Caco-2 (cell line): ENCODE data around the gene MB21D2. TPM values are rescaled to one million over a fixed set of nuclear protein-coding genes. Genes with fewer than 3 reads are reported as not detected.
"Not testable (repeated sequence)": the region's sequence is repeated elsewhere in the genome, so short reads cannot be mapped to it uniquely, and the experiment has no call there.

Source experiments
- BruUV-seq: library from RNA; stranded (reverse); fragments of 400-500 nt; replicated peaks from 2 replicates; lab custom pipeline; 2021; lab: Mats Ljungman, UMichigan
- CTCF ChIA-PET: fragments of 300-600 bp; sonication (Branson Sonifier 250); formaldehyde crosslinking; loops from one replicate; lab custom pipeline; 2022; ENCODE audit warnings: antibody characterized with exemption; lab: Charles Lee
- POLR2A ChIA-PET: fragments of 300-600 bp; sonication (Branson Sonifier 250); formaldehyde crosslinking; loops from one replicate; lab custom pipeline; 2022; ENCODE audit warnings: antibody characterized with exemption; lab: Charles Lee
- DNase-seq, 2 experiments: peaks; one replicate each; pipeline versions ENCODE4 v3.0.0 to v3.0.0-alpha.2; 2020 to 2022
- H3K27me3 ChIP-seq: replicated peaks from 2 replicates; pipeline ENCODE4 v1.6.0; 2011; ENCODE audit warnings: low read length; ENCODE audit not compliant: control insufficient read depth, insufficient read depth
- H3K36me3 ChIP-seq: 2 replicates; pipeline ENCODE4 v1.5.1; 2011; ENCODE audit warnings: low read length; ENCODE audit not compliant: control insufficient read depth, insufficient read depth
- H3K4me1 ChIP-seq: fragments of 250-450 bp; sonication (Bioruptor Pico); 2 replicates; pipeline ENCODE4 v1.5.1; 2020; ENCODE audit warnings: mild to moderate bottlenecking
- H3K4me3 ChIP-seq: 2 replicates; pipeline ENCODE4 v1.5.1; 2011; ENCODE audit warnings: low read depth, mild to moderate bottlenecking, control low read depth, low read length
- H3K9me3 ChIP-seq: fragments of 250-450 bp; sonication (Bioruptor Pico); 2 replicates; pipeline ENCODE4 v1.5.1; 2020; ENCODE audit warnings: mild to moderate bottlenecking, moderate library complexity
- H3K27ac Mint-ChIP-seq: one replicate; pipeline ENCODE4 v1.8.0; 2022; ENCODE audit warnings: mixed read lengths; ENCODE audit not compliant: unreplicated experiment
- H3K27me3 Mint-ChIP-seq: one replicate; pipeline ENCODE4 v1.8.0; 2022; ENCODE audit warnings: mixed read lengths; ENCODE audit not compliant: insufficient read depth, unreplicated experiment
- H3K36me3 Mint-ChIP-seq: one replicate; pipeline ENCODE4 v1.8.0; 2022; ENCODE audit warnings: mild to moderate bottlenecking, mixed read lengths; ENCODE audit not compliant: insufficient read depth, unreplicated experiment
- H3K4me1 Mint-ChIP-seq: one replicate; pipeline ENCODE4 v1.8.0; 2022; ENCODE audit warnings: low read depth, mixed read lengths; ENCODE audit not compliant: unreplicated experiment
- H3K4me3 Mint-ChIP-seq: one replicate; pipeline ENCODE4 v1.8.0; 2022; ENCODE audit warnings: mild to moderate bottlenecking, moderate library complexity, mixed read lengths; ENCODE audit not compliant: unreplicated experiment
- H3K9me3 Mint-ChIP-seq: one replicate; pipeline ENCODE4 v1.8.0; 2022; ENCODE audit warnings: mixed read lengths; ENCODE audit not compliant: unreplicated experiment
- CTCF ChIP-seq, 2 experiments: fragments of 200-600 bp in 1 of 2; IDR thresholded peaks; 1 replicate in 1 of 2; 2 replicates in 1 of 2; pipeline versions ENCODE4 v1.5.1 to v1.8.0; 2011 to 2022; ENCODE audit warnings: antibody characterized with exemption in 1 of 2, control low read depth in 1 of 2, inconsistent platforms in 1 of 2, low read depth in 1 of 2, low read length in 1 of 2, mild to moderate bottlenecking in 1 of 2, moderate library complexity in 1 of 2; ENCODE audit not compliant: insufficient read depth in 1 of 2, severe bottlenecking in 1 of 2, unreplicated experiment in 1 of 2
- intact Hi-C: fragments of 100-400 bp; cut with micrococcal nuclease; formaldehyde crosslinking; loops from one replicate; pipeline ENCODE4 v1.10.0; 2022; ENCODE audit not compliant: unreplicated experiment
- total RNA-seq: library from RNA; stranded (reverse); gene quantifications from 2 replicates; pipeline ENCODE4 v1.2.3, GENCODE V29; 2022

MB21D2 gene
- total RNA-seq, 1 experiment from 2014 or later = 11.0 TPM

- Mint-ChIP-seq H3K4me3 (no peak overlapping the region), H3K27ac (no peak overlapping the region), H3K4me1 (no peaks in the 10 kb centered on the region), H3K9me3 (peaks cover 8% of the 10 kb centered on the region), H3K27me3 (peaks cover 12% of the 10 kb centered on the region), H3K36me3 (no peaks in the 10 kb centered on the region)
- POLR2A ChIA-PET = no interaction called here
- H3K4me1 ChIP-seq = no peaks in the 10 kb centered on the region
- no peak overlapping the region for H3K4me3 ChIP-seq
- peaks cover 8% of the 10 kb centered on the region; the same call in 1 of the 2 replicates for H3K9me3 ChIP-seq
- no peak for TF ChIP-seq CTCF (IDR thresholded peaks at IDR 0.05; ENCODE audit: insufficient read depth in 1 of 2, low read depth in 1 of 2, low read length in 1 of 2, severe bottlenecking in 1 of 2, unreplicated experiment in 1 of 2)
- no TSS peak for BruUV-seq
- intact Hi-C loops = no loop called here
- no peaks in the 10 kb centered on the region for H3K27me3 ChIP-seq
- DNase-seq = no peak
- no peaks in the 10 kb centered on the region for H3K36me3 ChIP-seq
- CTCF ChIA-PET = no interaction called here
Measured at GRCh38 chr3:192778508-192778907, 139.1 kb downstream of the MB21D2 start.

GRCh38 chr3:192774341-192774740 is 143.3 kb downstream of the MB21D2 start:
- POLR2A ChIA-PET, H3K9me3 Mint-ChIP-seq, BruUV-seq, intact Hi-C loops, H3K9me3 ChIP-seq, H3K4me3 Mint-ChIP-seq, H3K4me1 Mint-ChIP-seq, H3K4me1 ChIP-seq, CTCF ChIA-PET, DNase-seq, H3K27ac Mint-ChIP-seq, H3K36me3 Mint-ChIP-seq, H3K36me3 ChIP-seq, H3K27me3 ChIP-seq, H3K4me3 ChIP-seq: not testable (repeated sequence)
- peaks cover 11% of the 10 kb centered on the region for H3K27me3 Mint-ChIP-seq

GRCh38 chr3:192772240-192772894 is 145.3 kb downstream of the MB21D2 start:
- BruUV-seq = no TSS peak
- H3K36me3 ChIP-seq = no peaks in the 10 kb centered on the region
- H3K4me3 ChIP-seq = no peak overlapping the region
- H3K9me3 ChIP-seq = peaks cover 8% of the 10 kb centered on the region; the same call in 1 of the 2 replicates
- TF ChIP-seq CTCF (IDR thresholded peaks at IDR 0.05; ENCODE audit: insufficient read depth in 1 of 2, low read depth in 1 of 2, low read length in 1 of 2, severe bottlenecking in 1 of 2, unreplicated experiment in 1 of 2) = peak; percentile 36 to 76
- intact Hi-C loops = loop anchor here (1.0 kb wide), 2 partner anchors 206 to 305 kb away; no protein-coding TSS in a partner anchor
- no peaks in the 10 kb centered on the region for H3K4me1 ChIP-seq
- Mint-ChIP-seq H3K27ac (no peak overlapping the region), H3K36me3 (no peaks in the 10 kb centered on the region), H3K4me3 (no peak overlapping the region), H3K9me3 (peaks cover 8% of the 10 kb centered on the region), H3K4me1 (no peaks in the 10 kb centered on the region), H3K27me3 (peaks cover 8% of the 10 kb centered on the region)
- H3K27me3 ChIP-seq = no peaks in the 10 kb centered on the region
- POLR2A ChIA-PET = no interaction called here
- peak in 1 of 2 experiments; percentile 56 for DNase-seq
- CTCF ChIA-PET = no interaction called here
